Caki2 (cell line): ENCODE data around the gene SCTR. TPM values are rescaled to one million over a fixed set of nuclear protein-coding genes. Genes with fewer than 3 reads are reported as not detected.

ENCODE experiments used
- DNase-seq: peaks from one replicate; pipeline ENCODE4 v3.0.0-alpha.2; 2015; ENCODE audit warnings: low read depth
- in situ Hi-C: cut with HindIII; loops from 2 replicates; pipeline ENCODE4 v1.10.0; 2016; ENCODE audit warnings: low sequenced_read_pairs, low pct_unique_long_range_greater_than_20kb, mixed read lengths
- total RNA-seq: library from RNA; depleted of rRNA; stranded (reverse); fragments of >200 nt; shearing (Covaris generic); gene quantifications from 2 replicates; pipeline ENCODE4 v1.2.3, GENCODE V29; 2014; ENCODE audit warnings: low replicate concordance

The SCTR gene
- total RNA-seq, 1 experiment from 2014 or later = not detected

DNA sequence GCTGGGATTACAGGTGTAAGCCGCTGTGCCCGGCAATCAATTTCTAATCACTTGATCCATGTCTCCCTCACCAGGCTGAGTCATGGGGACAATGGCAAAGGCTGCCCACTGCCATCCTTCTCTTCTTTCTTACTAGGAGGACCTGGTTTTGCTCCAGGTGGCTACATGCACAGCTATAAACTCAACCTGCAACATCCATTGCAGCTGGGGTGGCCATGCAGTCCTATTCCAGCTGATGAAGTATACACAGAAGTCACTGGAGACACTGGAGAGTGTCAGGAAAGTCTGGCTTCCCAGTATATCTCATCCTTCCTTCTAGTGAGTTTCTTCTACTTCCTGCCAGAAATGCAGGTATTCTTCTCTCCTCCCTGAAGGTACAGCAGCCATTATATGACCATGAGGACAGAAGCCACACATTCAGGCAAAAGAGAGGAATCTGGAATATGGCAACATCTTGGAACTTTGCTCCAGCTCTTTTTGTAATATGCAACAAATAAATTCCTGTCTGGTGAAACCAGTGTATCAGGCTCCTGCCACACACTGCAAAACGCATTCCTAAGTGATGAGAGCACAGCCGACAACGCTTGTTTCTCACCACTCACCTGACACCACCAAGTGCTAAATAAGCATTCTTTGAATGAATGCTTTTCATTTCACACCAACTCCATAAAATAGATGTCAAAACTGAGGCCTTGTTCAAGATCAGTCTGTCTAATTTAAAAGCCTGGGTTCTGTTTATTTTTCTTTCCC, 32.3 kb downstream of the SCTR start:
- peak; percentile 79 for DNase-seq
- in situ Hi-C loops = no loop called here

DNA sequence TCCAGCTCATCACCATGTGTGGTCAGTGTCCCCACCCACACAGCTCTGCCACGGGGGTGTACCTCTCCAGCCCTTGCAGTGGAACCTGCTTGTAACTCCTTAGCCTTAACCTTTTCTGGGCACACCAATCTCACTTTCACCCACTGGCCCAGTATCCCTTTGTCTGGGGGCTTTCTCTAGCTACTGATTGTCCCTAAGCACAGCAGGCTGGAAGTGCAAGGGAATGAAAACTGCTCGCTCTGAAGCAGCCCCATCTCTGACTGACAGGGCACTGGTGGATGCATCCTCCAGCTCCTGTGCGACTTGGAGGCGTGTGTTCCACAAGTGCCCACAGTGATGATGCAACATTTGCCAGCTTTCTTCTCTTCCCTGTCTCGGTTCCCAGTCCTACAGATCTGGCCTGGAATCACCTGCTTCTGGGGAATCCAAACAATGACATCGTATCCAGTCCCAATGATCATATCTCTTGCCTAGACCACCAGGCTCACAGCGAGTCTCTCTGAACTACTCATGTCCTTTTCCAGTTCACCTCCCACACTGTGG, 33.6 kb downstream of the SCTR start:
- in situ Hi-C loops = no loop called here
- DNase-seq = peak; percentile 38

DNA sequence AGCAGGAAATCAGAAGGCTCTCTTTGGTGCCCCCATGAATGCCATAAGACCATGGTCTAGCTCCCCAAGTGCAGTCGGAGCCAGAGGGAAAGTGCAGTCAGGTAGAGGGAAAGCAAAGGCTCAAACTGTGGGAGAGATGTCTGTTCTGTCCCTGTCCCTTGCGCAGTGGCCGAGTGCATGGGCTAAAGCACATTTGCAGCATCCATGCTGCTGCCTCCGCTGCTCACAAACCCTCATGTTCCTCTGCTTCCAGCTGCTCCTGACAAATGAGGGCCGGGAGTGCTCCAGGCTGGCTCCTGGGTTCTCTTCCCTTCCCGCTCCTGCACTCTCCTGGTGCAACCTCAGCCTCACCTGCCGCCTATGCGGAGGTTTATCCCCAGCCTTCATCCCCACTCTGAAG, 34.2 kb downstream of the SCTR start:
- no peak for DNase-seq
- in situ Hi-C loops = no loop called here

DNA sequence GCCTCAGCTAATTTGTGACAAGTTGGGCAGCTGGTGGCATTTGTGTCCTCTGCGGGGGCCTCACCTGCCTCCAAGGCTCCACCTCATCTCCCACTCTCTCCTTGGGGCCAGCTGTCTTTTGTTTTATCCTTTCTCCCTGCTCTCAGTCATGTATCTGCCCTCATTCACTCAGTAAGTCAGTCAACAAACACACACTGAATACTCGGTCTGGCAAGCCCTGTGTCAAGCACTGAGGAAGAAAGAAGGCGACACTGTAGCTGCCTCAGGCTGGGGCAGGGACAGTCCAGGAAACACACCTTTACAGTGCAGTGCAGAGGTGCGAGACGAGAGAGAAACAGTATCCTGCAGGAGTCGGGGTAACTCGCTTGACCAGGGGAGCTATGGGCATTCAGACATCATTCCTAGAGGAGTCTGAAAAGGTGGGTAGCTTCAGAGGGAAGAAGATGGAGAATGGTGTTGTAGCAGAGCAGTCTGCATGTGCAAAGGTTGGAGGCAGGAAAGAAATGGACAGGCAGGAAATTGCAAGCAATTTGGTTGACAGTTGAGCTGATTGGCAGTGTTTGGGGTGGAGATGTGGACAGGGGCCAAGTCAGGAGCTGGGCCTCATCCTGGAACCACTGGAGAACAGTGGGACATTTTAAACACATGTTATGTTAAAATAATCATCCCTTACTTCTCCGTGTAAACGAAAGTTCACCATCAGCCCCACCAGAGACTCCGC, 34.9 kb downstream of the SCTR start:
- no peak for DNase-seq
- in situ Hi-C loops = no loop called here

DNA sequence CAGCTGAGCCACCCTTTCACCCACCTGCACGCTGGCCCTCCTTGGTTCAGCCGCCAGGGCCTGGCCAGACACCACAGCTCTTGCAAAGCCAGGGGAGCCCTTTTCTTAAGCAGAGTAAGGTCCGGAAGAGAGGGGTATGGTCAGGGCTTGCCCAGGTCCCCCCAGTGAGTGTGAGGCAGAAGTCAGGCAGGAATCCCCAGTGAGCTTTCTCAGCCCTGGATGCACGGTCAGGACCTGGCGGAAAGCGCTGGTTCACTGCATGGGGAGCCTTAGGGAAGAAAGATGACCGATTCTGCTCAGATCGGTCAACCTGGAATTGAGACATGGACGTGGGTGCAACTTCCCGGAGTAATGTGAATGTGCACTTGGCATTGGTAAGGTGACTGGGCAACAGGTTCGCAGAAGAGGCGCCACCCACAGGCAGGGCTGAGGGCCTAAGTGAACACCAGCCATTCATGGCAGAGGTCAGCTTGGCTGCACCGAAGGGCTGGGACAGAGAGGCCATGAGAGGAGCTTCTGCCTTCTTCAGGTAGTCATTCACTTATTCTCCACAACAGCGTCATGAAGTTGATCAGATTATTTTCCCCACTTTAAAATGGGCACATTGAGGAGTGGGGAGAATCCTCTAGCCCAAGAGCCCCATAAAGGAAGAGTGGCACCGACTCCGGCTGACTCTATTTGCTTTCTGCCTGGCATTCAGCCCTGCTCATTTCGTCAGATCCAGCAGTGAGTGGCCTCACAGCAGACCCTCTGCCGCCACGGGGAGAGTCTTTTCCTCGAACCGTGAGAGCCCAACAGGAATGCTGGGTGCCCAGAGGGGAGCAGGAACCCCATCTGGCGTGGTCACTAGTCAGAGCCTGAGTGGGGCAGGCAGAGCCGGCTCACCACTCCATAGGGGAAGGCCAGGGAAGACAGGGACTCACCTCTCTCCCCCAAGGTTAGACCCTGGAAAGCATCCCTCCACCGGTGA, 35.8 kb downstream of the SCTR start:
- in situ Hi-C loops = no loop called here

DNA sequence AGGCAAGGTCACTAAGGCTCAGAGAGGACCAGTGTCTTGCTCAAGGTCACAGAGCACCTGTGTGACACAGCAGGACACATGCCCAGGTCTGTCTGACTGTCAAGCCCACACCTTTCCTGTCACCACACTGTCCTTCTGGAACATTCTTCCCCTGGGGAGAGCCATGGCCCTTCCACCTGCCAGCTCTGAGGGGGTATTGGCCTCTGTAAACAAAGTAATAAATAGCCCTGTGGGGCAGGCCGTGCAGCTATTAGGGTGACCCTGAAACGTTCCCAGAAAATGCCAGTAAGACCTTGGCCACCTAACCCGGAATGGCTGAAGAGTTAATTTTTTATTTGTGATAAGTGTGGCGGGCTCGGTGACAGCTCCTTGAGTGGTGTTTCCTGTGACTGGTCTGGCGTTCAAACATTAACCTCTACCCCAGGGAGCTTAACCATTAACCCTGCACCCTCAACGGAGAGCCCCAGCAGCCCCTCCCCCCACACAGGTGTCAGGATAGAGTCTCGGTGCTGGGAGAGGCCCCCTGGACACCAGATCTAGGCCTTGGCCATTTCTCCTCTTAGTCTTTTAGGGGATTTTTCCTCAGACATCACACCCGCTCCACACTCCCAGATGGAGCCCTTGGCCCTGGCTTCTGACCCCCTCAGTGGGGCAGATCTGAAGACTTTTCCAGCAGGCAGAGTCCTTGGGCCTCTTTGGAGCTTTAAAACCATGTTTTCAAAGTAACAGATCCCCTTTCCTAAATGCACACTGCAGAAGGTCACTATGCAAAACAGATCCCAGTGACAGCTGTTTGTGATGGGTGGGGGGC, 36.6 kb downstream of the SCTR start:
- in situ Hi-C loops = no loop called here
- peak; percentile 86 for DNase-seq

More for the DNA sequence above, 35.8 kb downstream of the SCTR start:
- DNase-seq = peak; percentile 26

DNA sequence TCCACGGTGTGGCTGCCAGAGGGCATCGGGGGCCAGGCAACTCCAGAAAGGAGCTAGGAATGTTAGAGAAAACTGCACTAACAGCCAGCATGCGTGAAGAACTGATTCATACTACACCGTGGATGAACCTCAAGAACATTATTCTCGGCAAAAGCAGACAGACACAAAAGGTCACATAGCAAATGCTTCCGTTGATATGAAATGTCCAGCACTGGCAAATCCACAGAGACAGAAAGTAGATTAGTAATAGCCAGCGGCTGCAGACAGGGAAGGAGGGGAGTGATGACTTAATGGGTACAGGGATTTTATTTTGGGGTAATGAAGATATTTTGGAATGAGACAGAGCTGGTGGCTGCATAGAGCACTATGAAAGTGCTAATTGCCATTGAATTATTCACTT, 37.4 kb downstream of the SCTR start:
- in situ Hi-C loops = no loop called here
- peak; percentile 77 for DNase-seq

DNA sequence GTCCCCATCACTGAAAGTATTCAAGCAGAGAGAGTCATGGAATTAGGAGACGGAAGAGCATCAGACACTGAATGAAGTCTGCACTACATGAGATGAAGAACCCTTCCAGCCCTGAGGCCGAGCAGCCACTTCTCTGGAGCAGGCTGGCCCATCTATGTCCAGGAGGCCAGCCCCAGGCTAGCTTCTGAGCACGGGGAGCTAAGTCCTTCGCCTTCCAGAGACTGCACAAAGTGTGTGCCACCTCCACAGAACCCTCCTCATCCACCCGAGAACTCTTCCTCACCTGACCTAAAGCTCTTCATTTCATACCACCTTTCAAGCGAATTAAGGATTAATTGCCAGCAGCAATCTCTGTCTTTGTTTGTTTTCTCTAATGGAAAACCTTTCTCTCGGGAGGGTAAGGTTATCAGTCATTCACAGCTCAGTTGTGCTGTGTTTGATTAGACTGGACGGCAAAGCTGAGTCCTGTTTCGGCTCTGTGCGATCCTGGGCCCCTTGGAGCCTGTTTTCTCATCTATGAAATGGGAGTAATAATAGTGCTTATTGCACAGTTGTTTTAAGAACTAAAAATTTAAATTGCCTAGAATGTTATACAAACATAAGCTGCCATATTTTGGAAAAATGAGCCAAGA, 38.0 kb downstream of the SCTR start:
- in situ Hi-C loops = no loop called here
- DNase-seq = peak; percentile 50

DNA sequence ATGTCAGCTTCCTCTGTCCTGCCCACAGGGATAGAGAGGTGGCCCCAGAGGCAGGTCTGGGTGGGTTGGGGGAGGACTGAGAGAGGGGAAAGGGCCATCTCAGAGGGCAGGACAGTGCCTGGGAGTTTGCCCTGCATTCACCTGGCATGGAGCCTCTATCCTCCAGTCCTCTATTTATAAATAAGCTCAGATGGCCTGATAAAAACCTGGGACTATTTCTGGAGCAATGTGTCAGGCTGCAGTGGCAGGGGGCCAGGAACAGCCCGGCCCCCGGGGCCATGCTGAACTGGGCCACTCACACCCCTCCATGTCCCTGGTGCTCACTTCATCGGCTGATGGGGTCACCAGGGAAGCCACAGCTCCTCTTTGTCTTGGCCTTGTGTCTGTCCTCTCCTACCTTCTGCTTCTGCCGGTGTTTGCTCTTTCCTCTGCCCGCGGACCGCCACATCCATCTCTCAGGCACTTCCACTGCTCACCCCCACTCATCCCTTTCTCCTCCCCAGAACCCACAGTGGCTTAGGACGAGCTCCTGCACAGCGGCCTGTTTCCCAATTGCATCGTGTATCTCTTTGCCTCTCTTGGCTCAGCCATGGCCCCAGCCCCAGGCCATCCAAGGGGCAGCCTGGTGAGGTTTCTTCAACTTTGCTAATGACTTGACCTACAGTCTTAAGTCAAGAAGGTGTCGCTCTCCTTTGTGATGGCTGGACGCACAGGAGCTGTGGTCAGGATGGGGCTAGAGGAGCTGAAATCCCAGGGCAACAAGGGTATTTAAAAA, 38.8 kb downstream of the SCTR start:
- in situ Hi-C loops = no loop called here
- peak; percentile 25 for DNase-seq

DNA sequence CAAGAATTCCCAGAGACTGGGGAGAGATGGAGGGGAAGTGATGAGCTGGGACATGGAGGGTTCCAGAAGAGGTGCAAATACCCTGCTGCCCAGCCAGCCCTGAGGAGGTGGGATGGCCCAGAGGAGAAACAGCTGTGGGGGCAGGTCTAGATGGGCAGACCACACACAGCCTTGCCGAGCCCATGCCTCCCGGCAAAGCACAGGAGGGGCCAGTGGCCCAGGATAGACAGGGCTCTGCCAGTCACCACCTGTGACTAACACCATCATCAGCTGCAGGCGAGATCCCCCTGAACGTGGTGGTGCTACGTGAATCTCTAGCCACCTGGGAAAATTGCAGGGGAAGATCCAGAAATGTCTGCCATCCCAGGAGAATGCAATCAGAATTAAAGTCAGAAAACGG, 39.4 kb downstream of the SCTR start:
- in situ Hi-C loops = no loop called here
- no peak for DNase-seq

DNA sequence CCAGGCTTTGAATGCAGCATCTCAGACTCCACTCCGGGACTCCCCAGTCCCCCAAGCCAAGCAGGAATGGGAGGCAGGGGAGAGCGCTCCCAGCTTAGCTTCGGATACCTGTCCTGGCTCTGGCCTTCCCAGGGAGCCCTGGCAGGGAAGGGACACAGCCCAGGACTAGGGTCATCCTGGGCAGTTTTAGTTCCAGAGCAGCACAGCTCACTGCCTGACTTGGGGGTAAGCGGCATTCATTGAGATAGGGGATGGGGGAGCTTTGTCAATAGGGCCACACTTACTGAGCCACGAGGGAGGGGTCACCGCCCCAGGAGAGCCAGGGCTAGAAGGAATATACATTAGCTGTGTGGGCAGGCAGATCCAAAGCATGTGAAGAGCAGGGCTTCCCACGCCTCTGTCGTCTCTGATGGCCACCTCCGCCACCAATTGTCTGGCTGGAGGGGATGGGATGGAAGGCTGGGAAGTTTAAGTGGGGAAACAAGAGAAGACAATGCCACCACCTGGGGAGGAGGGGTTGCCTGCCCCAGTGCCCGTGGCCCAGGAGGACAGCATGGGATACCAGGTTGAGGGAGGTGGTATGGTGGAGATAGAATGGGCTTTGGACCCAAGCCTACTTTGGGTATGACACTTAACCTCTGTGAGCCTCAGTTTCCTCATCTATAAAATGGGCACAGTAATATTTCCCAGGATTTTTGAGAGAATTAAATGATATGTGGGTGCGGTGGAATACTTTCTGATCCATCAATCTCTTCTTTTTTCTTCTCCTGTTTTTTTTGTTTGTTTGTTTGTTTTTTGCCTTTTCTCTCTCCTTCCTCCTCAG, 40.2 kb downstream of the SCTR start:
- in situ Hi-C loops = no loop called here
- DNase-seq = no peak

DNA sequence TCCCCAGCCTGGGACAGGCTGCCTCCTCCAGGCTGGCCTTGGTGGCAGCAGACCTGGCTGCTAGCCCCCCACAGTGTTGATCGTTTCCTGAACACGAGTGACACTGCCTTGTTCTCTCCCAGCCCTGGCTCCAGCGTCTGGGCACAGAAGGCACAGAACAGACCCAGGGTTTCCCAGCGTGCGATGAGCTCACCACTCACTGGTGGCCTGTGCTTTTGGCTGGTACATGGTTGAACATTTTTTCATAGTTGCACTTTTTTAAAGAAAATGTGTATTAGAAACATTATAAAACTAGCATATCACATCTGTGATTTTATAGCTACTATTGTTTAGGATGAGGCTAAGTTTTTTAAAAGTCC, 40.9 kb downstream of the SCTR start:
- no peak for DNase-seq
- in situ Hi-C loops = no loop called here

DNA sequence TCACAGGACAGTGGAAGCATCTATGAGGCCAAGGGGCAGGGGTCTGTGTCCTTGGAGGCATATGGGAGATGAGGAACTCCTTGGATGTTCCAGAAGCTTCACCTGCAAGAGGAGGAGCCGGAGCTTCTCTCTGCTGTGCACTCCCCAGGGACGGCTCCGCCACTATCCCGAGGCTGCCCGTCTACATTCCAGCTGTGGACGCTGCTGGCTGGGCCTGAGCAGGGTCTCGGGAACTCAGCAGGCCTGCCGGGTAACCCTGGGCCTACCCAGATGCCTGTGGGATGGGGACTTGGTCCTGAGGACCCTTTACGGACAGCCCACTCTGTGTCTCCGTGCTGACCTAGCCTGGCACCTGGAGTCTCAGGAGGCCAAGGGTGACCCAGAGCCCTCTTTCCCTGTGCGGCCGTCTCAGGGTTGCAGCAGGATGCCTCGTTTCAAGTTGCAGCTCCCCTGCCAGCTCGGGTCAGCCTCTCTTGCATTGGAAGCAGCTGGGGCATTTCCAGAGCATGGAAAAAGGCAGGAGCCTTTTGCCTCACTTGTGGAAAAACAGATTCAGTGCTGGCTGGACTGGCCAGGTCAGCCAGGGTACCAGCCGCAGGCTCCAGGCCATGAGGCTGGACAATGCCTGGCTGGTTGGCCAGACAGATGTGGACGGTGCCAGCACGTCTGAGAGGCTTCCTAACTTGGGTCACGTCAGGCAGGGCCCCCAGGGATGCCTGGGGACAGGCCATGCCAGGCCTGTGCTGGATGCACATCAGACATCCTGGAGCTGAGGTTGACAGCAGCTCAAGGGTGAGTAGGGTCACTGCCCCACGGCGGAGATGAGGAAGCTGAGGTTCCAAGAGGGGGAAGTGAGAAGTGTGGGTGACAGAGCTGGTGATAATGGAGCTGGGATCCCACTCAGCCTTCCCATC, 41.5 kb downstream of the SCTR start:
- DNase-seq = no peak
- in situ Hi-C loops = no loop called here

DNA sequence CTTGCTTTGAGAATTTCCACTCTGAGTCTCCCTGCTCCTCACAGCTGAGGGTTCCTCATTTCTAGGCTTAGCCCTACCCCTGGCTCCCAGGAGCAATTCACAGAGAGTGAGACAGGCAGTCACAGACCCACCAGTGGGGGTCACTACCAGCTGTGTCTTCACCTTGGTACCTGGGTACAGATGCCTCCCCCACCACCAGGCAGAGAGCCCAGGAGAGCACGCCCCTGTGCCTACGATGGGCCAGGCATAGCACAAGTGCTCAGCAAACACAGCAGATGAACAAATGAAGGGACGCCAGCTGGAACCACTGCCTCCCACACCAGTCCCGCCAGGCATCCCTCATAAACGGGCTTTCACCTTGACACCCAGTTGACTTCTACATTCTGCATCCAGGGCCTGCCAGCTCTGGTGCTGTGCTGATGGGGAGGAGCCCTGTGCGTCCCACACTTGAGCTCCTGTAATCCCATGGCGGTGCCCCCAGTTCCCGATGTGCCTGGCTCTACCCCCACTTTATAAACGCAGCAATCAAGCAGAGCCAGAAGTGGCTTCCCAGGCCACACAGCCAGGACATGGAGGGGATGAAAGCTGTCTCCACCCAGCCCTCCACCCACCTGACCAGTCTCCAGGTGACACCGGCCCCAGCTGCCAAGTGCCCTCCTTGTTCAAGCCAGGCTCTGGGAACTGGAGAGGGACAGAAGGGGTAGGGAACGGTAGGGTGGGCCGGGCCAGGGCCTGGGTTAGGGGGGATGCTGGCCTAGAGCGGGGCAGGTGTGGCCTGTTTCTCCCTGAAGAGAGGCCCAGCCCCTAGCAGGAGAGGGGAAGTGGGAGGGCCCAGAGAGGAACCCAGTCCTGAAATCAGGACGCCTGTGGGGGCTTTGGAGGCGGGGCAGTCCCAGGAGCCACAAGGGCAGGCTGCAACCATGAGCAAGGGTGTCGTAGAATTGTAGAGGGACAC, 42.5 kb downstream of the SCTR start:
- in situ Hi-C loops = no loop called here
- no peak for DNase-seq
